Mesendoderm (in vitro differentiated cells): ENCODE results near the gene ARAP1.

Experiments
- DNase-seq: peaks from one replicate; pipeline ENCODE4 v3.0.0; 2013
- H2AK5ac ChIP-seq: 2 replicates; pipeline ENCODE4 v1.6.1; 2013; ENCODE audit warnings: low read length, inconsistent platforms
- H2BK120ac ChIP-seq: 2 replicates; pipeline ENCODE4 v1.6.1; 2013; ENCODE audit warnings: low read depth, mild to moderate bottlenecking, low read length, moderate library complexity, mixed read lengths
- H2BK15ac ChIP-seq: replicated peaks from 2 replicates; pipeline ENCODE4 v1.6.1; 2013; ENCODE audit warnings: low read depth, mild to moderate bottlenecking, moderate library complexity
- H2BK5ac ChIP-seq: 2 replicates; pipeline ENCODE4 v1.6.1; 2013; ENCODE audit warnings: low read length, inconsistent platforms
- H3K18ac ChIP-seq: 2 replicates; pipeline ENCODE4 v1.6.1; 2013; ENCODE audit warnings: mild to moderate bottlenecking, low read length, mixed read lengths
- H3K23ac ChIP-seq: one replicate; pipeline ENCODE4 v1.6.1; 2013; ENCODE audit warnings: low read length
- H3K27ac ChIP-seq: 2 replicates; pipeline ENCODE4 v1.5.1; 2013; ENCODE audit warnings: low read depth, mild to moderate bottlenecking, inconsistent platforms, low read length, moderate library complexity
- H3K27me3 ChIP-seq: 2 replicates; pipeline ENCODE4 v1.6.1; 2013; ENCODE audit warnings: low read length, control low read depth, mild to moderate bottlenecking, inconsistent platforms; ENCODE audit not compliant: insufficient read depth, poor library complexity
- H3K36me3 ChIP-seq: 2 replicates; pipeline ENCODE4 v1.6.1; 2013; ENCODE audit warnings: low read length, inconsistent platforms; ENCODE audit not compliant: control insufficient read depth, insufficient read depth
- H3K4ac ChIP-seq: one replicate; pipeline ENCODE4 v1.6.1; 2013; ENCODE audit warnings: low read depth, mild to moderate bottlenecking, low read length, moderate library complexity
- H3K4me1 ChIP-seq: 2 replicates; pipeline ENCODE4 v1.6.1; 2013; ENCODE audit warnings: low read depth, low read length, inconsistent platforms; ENCODE audit not compliant: control insufficient read depth
- H3K4me2 ChIP-seq: 2 replicates; pipeline ENCODE4 v1.6.1; 2013; ENCODE audit warnings: low read length
- H3K4me3 ChIP-seq: 2 replicates; pipeline ENCODE4 v1.5.1; 2013; ENCODE audit warnings: mild to moderate bottlenecking, low read length
- H3K56ac ChIP-seq: one replicate; pipeline ENCODE4 v1.6.1; 2013; ENCODE audit warnings: low read length
- H3K79me1 ChIP-seq: 2 replicates; pipeline ENCODE4 v1.6.1; 2013; ENCODE audit warnings: low read length, inconsistent platforms
- H3K79me2 ChIP-seq: 2 replicates; pipeline ENCODE4 v1.6.1; 2013; ENCODE audit warnings: mild to moderate bottlenecking, low read length; ENCODE audit not compliant: control insufficient read depth, insufficient read depth
- H3K9ac ChIP-seq: 2 replicates; pipeline ENCODE4 v1.6.1; 2013; ENCODE audit warnings: low read length, inconsistent platforms
- H4K5ac ChIP-seq: one replicate; pipeline ENCODE4 v1.6.1; 2013; ENCODE audit warnings: low read length
- H4K8ac ChIP-seq: one replicate; pipeline ENCODE4 v1.6.1; 2013; ENCODE audit warnings: low read depth, mild to moderate bottlenecking, control low read depth, low read length, moderate library complexity
- WGBS: extraction: QIAGEN DNeasy Blood & Tissue Kit; methylation state at CpG from one replicate; pipeline ENCODE4 v1.1.7; 2013; ENCODE audit warnings: low lambda C conversion rate, missing lambda C conversion rate; ENCODE audit not compliant: insufficient coverage; ENCODE audit errors: extremely low coverage; 5-methylcytosine and 5-hydroxymethylcytosine counted together

The ARAP1 gene

DNA sequence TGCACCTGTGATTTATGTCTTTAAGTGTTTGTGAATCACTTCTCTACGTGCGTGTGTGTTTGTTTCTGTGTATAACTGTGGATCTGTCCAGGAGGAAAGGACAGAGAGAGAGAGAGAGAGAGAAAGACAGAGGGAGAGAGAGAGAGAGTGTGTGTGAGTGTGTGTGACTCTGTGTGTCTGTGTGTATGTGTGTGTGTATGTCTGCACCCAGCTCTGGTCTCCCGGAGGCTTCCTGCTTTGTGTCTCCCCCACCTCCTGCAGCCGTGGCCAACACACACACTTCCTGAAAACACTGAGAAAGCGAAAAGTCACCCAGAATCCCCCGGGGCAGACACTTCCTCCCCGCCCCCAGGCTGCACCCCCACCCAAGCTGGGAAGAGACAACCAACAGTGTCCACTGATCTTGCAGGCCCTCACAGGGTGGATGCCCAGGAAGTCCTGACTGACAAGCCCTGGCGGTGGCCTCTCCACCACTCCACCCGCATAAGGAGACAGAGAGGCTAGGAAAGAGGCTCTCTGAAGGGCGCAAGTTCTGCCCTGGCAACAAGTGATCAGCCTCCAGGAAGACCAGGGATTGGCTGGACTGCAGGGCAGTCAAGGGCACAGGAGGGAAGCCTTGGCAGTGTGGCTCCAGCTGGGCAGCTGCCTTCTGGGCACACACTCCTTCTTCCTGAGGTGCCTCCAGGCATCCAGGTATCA, 30.0 kb downstream of the ARAP1 start:
- no peak overlapping the region for H4K8ac ChIP-seq
- H4K5ac ChIP-seq: no peak overlapping the region
- H3K79me1 ChIP-seq: peaks cover 49% of the 10 kb centered on the region
- no peak overlapping the region for H3K27ac ChIP-seq
- peaks cover 44% of the 10 kb centered on the region for H3K79me2 ChIP-seq
- no peak overlapping the region for H3K18ac ChIP-seq
- no peaks in the 10 kb centered on the region for H3K27me3 ChIP-seq
- H2AK5ac ChIP-seq: no peak overlapping the region
- H3K23ac ChIP-seq: peak overlapping the region; percentile 15
- H3K36me3 ChIP-seq: peaks cover 4% of the 10 kb centered on the region
- H3K4me2 ChIP-seq: no peak overlapping the region
- WGBS: no CpG with 5 or more reads among the region's 10 CpGs
- peak overlapping the region; percentile 84 for H3K56ac ChIP-seq
- no peak overlapping the region for H3K4ac ChIP-seq
- peaks cover 10% of the 10 kb centered on the region for H3K4me1 ChIP-seq
- peak overlapping the region; percentile 5 for H2BK5ac ChIP-seq
- H3K9ac ChIP-seq: peak overlapping the region; percentile 55
- H2BK15ac ChIP-seq: no peak overlapping the region
- peak; percentile 75 for DNase-seq
- H2BK120ac ChIP-seq: no peak overlapping the region
- no peak overlapping the region for H3K4me3 ChIP-seq

GRCh38 chr11:72721689-72722049, 30.5 kb downstream of the ARAP1 start:
- Histone ChIP-seq H3K4me2 (no peak overlapping the region), H2BK15ac (no peak overlapping the region), H4K5ac (no peak overlapping the region), H3K4me3 (no peak overlapping the region), H3K27me3 (no peaks in the 10 kb centered on the region), H2BK5ac (no peak overlapping the region), H3K4me1 (peaks cover 10% of the 10 kb centered on the region), H3K56ac (peak overlapping the region; percentile 84), H3K79me1 (peaks cover 50% of the 10 kb centered on the region), H3K36me3 (peaks cover 4% of the 10 kb centered on the region), H3K27ac (no peak overlapping the region), H3K18ac (no peak overlapping the region), H3K79me2 (peaks cover 44% of the 10 kb centered on the region), H3K9ac (peak overlapping the region; percentile 55), H4K8ac (no peak overlapping the region), H3K4ac (no peak overlapping the region), H2AK5ac (no peak overlapping the region), H3K23ac (no peak overlapping the region), H2BK120ac (no peak overlapping the region)
- WGBS: no CpG with 5 or more reads among the region's 13 CpGs
- peak; percentile 48 for DNase-seq

DNA sequence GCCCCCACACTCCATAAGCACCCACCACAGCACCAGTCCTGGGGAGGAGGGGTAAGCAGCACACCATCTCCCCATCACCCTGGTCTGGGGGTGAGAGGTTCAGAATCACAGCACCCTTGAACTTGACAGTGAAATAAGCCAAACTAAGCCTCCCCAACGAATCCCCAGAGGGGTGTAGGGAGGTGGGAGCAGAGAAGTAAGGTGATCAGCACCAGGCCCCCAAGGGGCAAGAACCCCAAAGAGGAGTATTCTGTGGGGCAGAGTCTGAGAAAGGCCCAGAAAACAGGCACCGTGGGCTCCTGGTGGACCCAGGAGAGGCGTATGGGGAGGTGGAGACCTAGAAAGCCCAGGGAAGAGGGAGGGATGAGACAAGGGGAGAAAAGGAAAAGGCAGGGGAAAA, 30.9 kb downstream of the ARAP1 start:
- Histone ChIP-seq H3K27ac (no peak overlapping the region), H2BK15ac (no peak overlapping the region), H3K56ac (peak overlapping the region; percentile 76), H3K23ac (peak overlapping the region; percentile 54), H3K79me1 (peaks cover 52% of the 10 kb centered on the region), H3K4ac (no peak overlapping the region), H3K36me3 (peaks cover 4% of the 10 kb centered on the region), H2BK5ac (no peak overlapping the region), H2BK120ac (no peak overlapping the region), H4K8ac (no peak overlapping the region), H3K9ac (peak overlapping the region; percentile 18), H4K5ac (no peak overlapping the region), H3K4me1 (peaks cover 10% of the 10 kb centered on the region), H3K18ac (peak overlapping the region; percentile 0), H3K79me2 (peaks cover 44% of the 10 kb centered on the region), H3K4me2 (no peak overlapping the region), H3K4me3 (no peak overlapping the region), H2AK5ac (no peak overlapping the region), H3K27me3 (no peaks in the 10 kb centered on the region)
- DNase-seq: no peak
- WGBS: no CpG with 5 or more reads among the region's 3 CpGs

- DNase-seq: no peak
- no peak overlapping the region for H3K4me3 ChIP-seq
- H2AK5ac ChIP-seq: no peak overlapping the region
- H3K4ac ChIP-seq: no peak overlapping the region
- no peak overlapping the region for H2BK120ac ChIP-seq
- H3K4me2 ChIP-seq: no peak overlapping the region
- H3K56ac ChIP-seq: no peak overlapping the region
- H3K79me2 ChIP-seq: peaks cover 44% of the 10 kb centered on the region
- no peak overlapping the region for H2BK15ac ChIP-seq
- H3K9ac ChIP-seq: no peak overlapping the region
- H3K27me3 ChIP-seq: no peaks in the 10 kb centered on the region
- WGBS: no CpG with 5 or more reads among the region's 4 CpGs
- peak overlapping the region; percentile 0 for H3K18ac ChIP-seq
- H3K4me1 ChIP-seq: peaks cover 10% of the 10 kb centered on the region
- H3K23ac ChIP-seq: no peak overlapping the region
- H3K79me1 ChIP-seq: peaks cover 53% of the 10 kb centered on the region
- no peak overlapping the region for H4K5ac ChIP-seq
- H3K27ac ChIP-seq: no peak overlapping the region
- H3K36me3 ChIP-seq: peaks cover 4% of the 10 kb centered on the region
- H4K8ac ChIP-seq: no peak overlapping the region
- no peak overlapping the region for H2BK5ac ChIP-seq
These were observed 31.4 kb downstream of the ARAP1 start for GRCh38 chr11:72720784-72721183.

DNA sequence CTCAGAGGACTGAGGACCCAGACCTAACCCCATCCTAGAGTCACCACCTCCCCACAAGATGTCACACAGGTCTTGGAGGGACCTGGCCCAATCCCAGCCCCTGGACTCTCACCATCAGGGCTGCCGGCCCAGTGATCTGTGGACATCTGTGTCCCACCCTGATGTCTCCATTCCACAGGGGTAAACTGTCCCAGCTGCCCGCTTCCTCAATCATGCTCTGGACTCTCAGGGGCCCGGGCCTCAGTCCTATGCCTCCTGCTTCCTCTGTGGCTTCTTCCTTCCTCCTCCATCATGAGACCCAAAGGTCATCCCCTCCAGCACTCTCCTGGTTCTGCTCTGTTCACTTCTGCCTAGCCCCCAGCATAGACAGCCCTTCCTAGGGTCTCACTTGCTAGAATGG, 32.2 kb downstream of the ARAP1 start:
- no peak overlapping the region for H3K18ac ChIP-seq
- no peak overlapping the region for H2AK5ac ChIP-seq
- H3K79me2 ChIP-seq: peaks cover 44% of the 10 kb centered on the region
- H3K4ac ChIP-seq: no peak overlapping the region
- DNase-seq: no peak
- H3K56ac ChIP-seq: no peak overlapping the region
- H3K27ac ChIP-seq: no peak overlapping the region
- no peak overlapping the region for H4K5ac ChIP-seq
- H3K79me1 ChIP-seq: peaks cover 55% of the 10 kb centered on the region
- no peak overlapping the region for H2BK120ac ChIP-seq
- no peak overlapping the region for H3K23ac ChIP-seq
- H2BK15ac ChIP-seq: no peak overlapping the region
- H4K8ac ChIP-seq: no peak overlapping the region
- H3K4me1 ChIP-seq: peaks cover 10% of the 10 kb centered on the region
- H3K4me3 ChIP-seq: no peak overlapping the region
- WGBS: no CpG with 5 or more reads among the region's 3 CpGs
- H2BK5ac ChIP-seq: no peak overlapping the region
- no peak overlapping the region for H3K9ac ChIP-seq
- H3K36me3 ChIP-seq: peaks cover 4% of the 10 kb centered on the region
- no peak overlapping the region for H3K4me2 ChIP-seq
- H3K27me3 ChIP-seq: no peaks in the 10 kb centered on the region

- Histone ChIP-seq H4K5ac (no peak overlapping the region), H3K79me2 (peaks cover 41% of the 10 kb centered on the region), H3K27me3 (no peaks in the 10 kb centered on the region), H4K8ac (no peak overlapping the region), H3K4me2 (no peak overlapping the region), H3K4ac (no peak overlapping the region), H3K56ac (no peak overlapping the region), H3K23ac (no peak overlapping the region), H2BK5ac (no peak overlapping the region), H3K4me3 (no peak overlapping the region), H3K9ac (no peak overlapping the region), H2BK15ac (no peak overlapping the region), H3K79me1 (peaks cover 51% of the 10 kb centered on the region), H2BK120ac (no peak overlapping the region), H3K36me3 (peaks cover 4% of the 10 kb centered on the region), H3K27ac (no peak overlapping the region), H2AK5ac (no peak overlapping the region), H3K4me1 (peaks cover 10% of the 10 kb centered on the region), H3K18ac (no peak overlapping the region)
- DNase-seq: no peak
- WGBS: no CpG with 5 or more reads among the region's 4 CpGs
These were observed 32.7 kb downstream of the ARAP1 start for GRCh38 chr11:72719551-72719950.
